SK-N-SH (cell line): Measurements from ENCODE around the gene FAM131B. TPM values are rescaled to one million over a fixed set of nuclear protein-coding genes. Genes with fewer than 3 reads are reported as not detected.

ENCODE experiments used
- CTCF ChIA-PET: fragments of 300-600, 350-600 bp; formaldehyde crosslinking; extraction: SDS; loops from one replicate; lab custom pipeline; 2021; lab: Yijun Ruan, JAX
- POLR2A ChIA-PET: fragments of 350-600 bp; sonication (Branson Sonifier 250); formaldehyde crosslinking; extraction: SDS; loops from one replicate; lab custom pipeline; 2020; ENCODE audit warnings: antibody characterized with exemption, inconsistent platforms; lab: Yijun Ruan, JAX
- DNase-seq: peaks from one replicate; pipeline ENCODE4 v3.0.0; 2012
- H2AFZ ChIP-seq: fragments of 200-600 bp; sonication (generic); 2 replicates; pipeline ENCODE4 v1.8.1; 2016; ENCODE audit warnings: antibody characterized with exemption, mild to moderate bottlenecking, low read depth
- H3F3A ChIP-seq: fragments of 200-600 bp; sonication (generic); replicated peaks from 2 replicates; pipeline ENCODE3; 2016; ENCODE audit warnings: antibody characterized with exemption, mild to moderate bottlenecking; ENCODE audit not compliant: insufficient read depth
- H3K27ac ChIP-seq, 2 experiments: fragments of 200-500 bp in 1 of 2; fragments of 200-600 bp in 1 of 2; sonication (Bioruptor generic) in 1 of 2; sonication (generic), shearing (Covaris generic) in 1 of 2; 2 replicates each; pipeline versions ENCODE4 v1.5.1 to v1.6.1; 2014 to 2016; ENCODE audit warnings: low read depth in 2 of 2, inconsistent platforms in 1 of 2, low read length in 1 of 2, mild to moderate bottlenecking in 1 of 2, mixed read lengths in 1 of 2
- H3K27me3 ChIP-seq: fragments of 200-600 bp; sonication (generic), shearing (Covaris generic); 2 replicates; pipeline ENCODE4 v1.6.1; 2016; ENCODE audit warnings: mixed run types; ENCODE audit not compliant: insufficient read depth
- H3K36me3 ChIP-seq, 2 experiments: fragments of 200-500 bp in 1 of 2; fragments of 200-600 bp in 1 of 2; sonication (Bioruptor generic) in 1 of 2; sonication (generic) in 1 of 2; replicated peaks in 1 of 2; 2 replicates each; pipeline versions ENCODE3 to v1.5.1; 2014 to 2016; ENCODE audit warnings: low read length in 1 of 2, mild to moderate bottlenecking in 1 of 2; ENCODE audit not compliant: insufficient read depth in 2 of 2, control insufficient read depth in 1 of 2
- H3K4me1 ChIP-seq, 2 experiments: fragments of 200-500 bp in 1 of 2; fragments of 200-600 bp in 1 of 2; sonication (Bioruptor generic) in 1 of 2; sonication (generic), shearing (Covaris generic) in 1 of 2; 2 replicates each; pipeline versions ENCODE4 v1.5.1 to v1.6.1; 2014 to 2016; ENCODE audit warnings: low read depth in 1 of 2, low read length in 1 of 2, mixed run types in 1 of 2; ENCODE audit not compliant: insufficient read depth in 2 of 2, control insufficient read depth in 1 of 2
- H3K4me2 ChIP-seq: fragments of 200-600 bp; sonication (generic), shearing (Covaris generic); 2 replicates; pipeline ENCODE4 v1.6.1; 2017; ENCODE audit warnings: mixed run types
- H3K4me3 ChIP-seq, 2 experiments: fragments of 200-500 bp in 1 of 2; fragments of 200-600 bp in 1 of 2; sonication (Bioruptor generic) in 1 of 2; sonication (generic), shearing (Covaris generic) in 1 of 2; 2 replicates each; pipeline versions ENCODE4 v1.5.1 to v1.8.1; 2014 to 2016; ENCODE audit warnings: low read depth in 2 of 2, inconsistent platforms in 1 of 2, low read length in 1 of 2, mild to moderate bottlenecking in 1 of 2, mixed read lengths in 1 of 2, moderate library complexity in 1 of 2
- H3K79me2 ChIP-seq: fragments of 200-600 bp; sonication (generic); 2 replicates; pipeline ENCODE4 v1.8.1; 2017; ENCODE audit warnings: mild to moderate bottlenecking; ENCODE audit not compliant: insufficient read depth
- H3K9ac ChIP-seq: fragments of 200-600 bp; sonication (generic); 2 replicates; pipeline ENCODE4 v1.6.1; 2017; ENCODE audit warnings: mixed run types
- H3K9me2 ChIP-seq: fragments of 200-600 bp; sonication (generic); 2 replicates; pipeline ENCODE4 v1.6.1; 2017; ENCODE audit warnings: mixed run types
- H3K9me3 ChIP-seq: fragments of 200-600 bp; sonication (generic); 2 replicates; pipeline ENCODE4 v1.6.1; 2017; ENCODE audit warnings: mixed run types, mild to moderate bottlenecking, moderate library complexity
- H4K20me1 ChIP-seq: fragments of 200-600 bp; sonication (generic); 2 replicates; pipeline ENCODE4 v1.6.1; 2017; ENCODE audit warnings: mild to moderate bottlenecking, mixed run types; ENCODE audit not compliant: insufficient read depth
- ELF1 ChIP-seq: IDR thresholded peaks from 2 replicates; pipeline ENCODE4 v1.4.0; 2012
- EP300 ChIP-seq, 2 experiments: IDR thresholded peaks; 2 replicates each; pipeline versions ENCODE4 v1.4.0 to v1.6.1; 2012; ENCODE audit warnings: borderline replicate concordance in 1 of 2, low read depth in 1 of 2, low read length in 1 of 2
- FOSL2 ChIP-seq: IDR thresholded peaks from 2 replicates; pipeline ENCODE4 v1.4.0; 2012; ENCODE audit warnings: low read depth, mild to moderate bottlenecking, moderate library complexity, borderline replicate concordance
- FOXJ3 ChIP-seq: sonication (generic); formaldehyde crosslinking; IDR thresholded peaks from 2 replicates; pipeline ENCODE4 v1.5.1; 2020; ENCODE audit warnings: mild to moderate bottlenecking, missing genetic modification reagents
- JUND ChIP-seq: IDR thresholded peaks from 2 replicates; pipeline ENCODE4 v1.4.0; 2012
- MEF2A ChIP-seq: IDR thresholded peaks from 2 replicates; pipeline ENCODE4 v1.4.0; 2012; ENCODE audit warnings: low read depth, borderline replicate concordance
- MXI1 ChIP-seq: IDR thresholded peaks from 2 replicates; pipeline ENCODE4 v1.6.1; 2012; ENCODE audit warnings: mild to moderate bottlenecking, low read depth, low read length, improper control_type of control experiment
- NFIC ChIP-seq: IDR thresholded peaks from 2 replicates; pipeline ENCODE4 v1.4.0; 2012; ENCODE audit warnings: borderline replicate concordance
- POLR2AphosphoS5 ChIP-seq: IDR thresholded peaks from 2 replicates; pipeline ENCODE4 v1.6.1; 2012; ENCODE audit warnings: low read depth, low read length
- RAD21 ChIP-seq: IDR thresholded peaks from 2 replicates; pipeline ENCODE4 v1.6.1; 2012; ENCODE audit warnings: mild to moderate bottlenecking, low read length
- RCOR1 ChIP-seq: fragments of 150-350 bp; IDR thresholded peaks from 2 replicates; pipeline ENCODE4 v1.6.1; 2017; ENCODE audit warnings: antibody characterized with exemption, low read length
- RFX5 ChIP-seq: IDR thresholded peaks from 2 replicates; pipeline ENCODE4 v1.6.1; 2012; ENCODE audit warnings: mild to moderate bottlenecking, improper control_type of control experiment, low read length
- SIN3A ChIP-seq: IDR thresholded peaks from 2 replicates; pipeline ENCODE4 v1.6.1; 2012; ENCODE audit warnings: low read depth, mild to moderate bottlenecking, low read length, moderate library complexity, borderline replicate concordance
- SMC3 ChIP-seq: IDR thresholded peaks from 2 replicates; pipeline ENCODE4 v1.6.1; 2012; ENCODE audit warnings: low read depth, low read length, improper control_type of control experiment
- TEAD4 ChIP-seq: IDR thresholded peaks from 2 replicates; pipeline ENCODE4 v1.4.0; 2012; ENCODE audit warnings: mild to moderate bottlenecking, borderline replicate concordance; ENCODE audit not compliant: insufficient read depth
- WGBS: methylation state at CpG from one replicate; pipeline ENCODE4 v1.1.6; 2017; ENCODE audit warnings: low lambda C conversion rate; 5-methylcytosine and 5-hydroxymethylcytosine counted together
- polyA plus RNA-seq, 3 experiments: library from polyadenylated mRNA; depleted of rRNA; stranded (reverse); fragments of >200 nt; gene quantifications; 2 replicates each; pipeline ENCODE4 v1.2.3, GENCODE V29; 2012
- TF ChIP-seq, protein P1 (sequence below): fragments of 150-350 bp; IDR thresholded peaks from 2 replicates; pipeline ENCODE4 v1.6.1; 2017; ENCODE audit warnings: antibody characterized with exemption, low read length, low read depth, borderline replicate concordance
- TF ChIP-seq, protein P2 (sequence below): fragments of 150-350 bp; IDR thresholded peaks from 2 replicates; pipeline ENCODE4 v1.6.1; 2016; ENCODE audit warnings: mild to moderate bottlenecking, low read depth, low read length
- TF ChIP-seq, protein P3 (sequence below): IDR thresholded peaks from 2 replicates; pipeline ENCODE4; 2012
- TF ChIP-seq, protein P4 (sequence below): IDR thresholded peaks from 2 replicates; pipeline ENCODE4 v1.4.0; 2012; ENCODE audit warnings: low read depth, borderline replicate concordance
- TF ChIP-seq, protein P5 (sequence below): IDR thresholded peaks from 2 replicates; pipeline ENCODE4 v1.4.0; 2012; ENCODE audit warnings: low read depth
- TF ChIP-seq, protein P6 (sequence below): IDR thresholded peaks from 2 replicates; pipeline ENCODE4 v1.4.0; 2012; ENCODE audit warnings: low read depth, borderline replicate concordance
- TF ChIP-seq, protein P7 (sequence below): fragments of 200-600 bp; sonication (generic); IDR thresholded peaks from 2 replicates; pipeline ENCODE4 v1.6.1; 2017; ENCODE audit warnings: antibody characterized with exemption, mild to moderate bottlenecking, moderate library complexity

FAM131B gene
- polyA plus RNA-seq, 1 of the 3 experiments (the other 2 are of a cell fraction), result 43.6 TPM

DNA sequence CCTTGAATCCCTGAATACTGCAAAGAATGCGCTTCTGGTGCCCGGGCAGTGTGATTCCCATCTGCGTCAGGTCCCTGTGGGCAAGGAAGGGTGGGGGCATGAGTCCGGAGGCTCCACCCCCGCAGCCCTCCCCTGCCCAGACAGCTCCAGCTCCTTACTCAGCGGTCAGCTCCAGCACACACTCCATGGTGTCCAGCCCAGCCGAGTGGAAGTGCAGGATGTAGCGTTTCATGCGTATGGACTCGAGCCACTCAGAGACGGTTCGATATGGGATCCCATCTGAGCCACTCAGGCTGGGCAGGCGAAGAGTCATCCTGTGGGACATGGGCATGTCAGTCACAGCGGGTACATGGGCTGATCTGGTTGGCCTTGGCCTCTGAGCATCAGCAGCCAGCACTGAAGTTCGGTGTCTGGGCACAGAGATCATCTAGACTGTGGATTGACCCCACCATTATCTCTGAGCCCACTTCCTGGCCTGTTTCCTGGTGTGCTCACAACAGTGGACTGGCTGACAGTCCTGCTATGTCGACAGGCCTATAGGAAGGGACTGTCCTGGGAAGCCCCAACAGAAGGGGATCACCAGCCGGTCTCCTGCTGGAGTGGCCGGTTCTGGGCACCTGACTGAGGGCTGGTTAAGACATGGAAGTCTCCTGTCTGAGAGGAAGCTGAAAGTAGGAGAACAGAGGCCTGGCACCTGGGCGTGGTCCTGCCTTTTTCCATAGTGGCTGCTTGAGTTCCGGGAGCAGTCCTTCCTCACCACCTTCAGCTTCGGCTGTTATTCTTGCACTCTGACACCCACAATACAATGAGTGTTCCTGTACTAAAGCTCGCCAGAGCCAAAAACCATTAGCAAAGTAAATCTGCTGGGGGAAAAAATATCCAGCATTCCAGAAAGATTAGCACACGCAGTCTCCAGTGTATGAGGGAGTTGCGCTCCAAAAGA is 29.2 kb upstream of the FAM131B start:
- no peak overlapping the region for H3K4me3 ChIP-seq
- H3K9ac ChIP-seq, result peak overlapping the region; percentile 7; the same call in 1 of the 2 replicates
- CTCF ChIA-PET, result interaction anchor here (1.6 to 8.3 kb wide), 4 partner anchors 10 to 151 kb away, joined by 3 to 43 read pairs (median 25); partner anchors contain the start of gene ZYX
- POLR2A ChIA-PET, result interaction anchor here (0.9 kb wide), 1 partner anchor 13 kb away, joined by 4 read pairs; no protein-coding TSS in a partner anchor
- H3K4me1 ChIP-seq, result peaks cover 10 to 38% of the 10 kb centered on the region in 2 experiments; a peak in 3 of 4 replicates
- H3K27ac ChIP-seq, result peak overlapping the region; percentile 61 to 75
- no peaks in the 10 kb centered on the region for H3K9me3 ChIP-seq
- peaks cover 51 to 54% of the 10 kb centered on the region in 2 experiments for H3K36me3 ChIP-seq
- H3K9me2 ChIP-seq, result no peaks in the 10 kb centered on the region
- peak overlapping the region; percentile 36; the same call in 1 of the 2 replicates for H3K4me2 ChIP-seq
- H3K27me3 ChIP-seq, result no peaks in the 10 kb centered on the region
- WGBS, result 84% methylated on average over 23 of the region's 24 CpGs
- H4K20me1 ChIP-seq, result peaks cover 63% of the 10 kb centered on the region
- peaks cover 26% of the 10 kb centered on the region for H3K79me2 ChIP-seq
- DNase-seq, result no peak
- H3F3A ChIP-seq, result peaks cover 75% of the 10 kb centered on the region
- no peak overlapping the region for H2AFZ ChIP-seq
- TF ChIP-seq MEF2A, result no peak
- TF ChIP-seq MXI1, result no peak
- TF ChIP-seq FOXJ3, result no peak
- TF ChIP-seq, protein P1, sequence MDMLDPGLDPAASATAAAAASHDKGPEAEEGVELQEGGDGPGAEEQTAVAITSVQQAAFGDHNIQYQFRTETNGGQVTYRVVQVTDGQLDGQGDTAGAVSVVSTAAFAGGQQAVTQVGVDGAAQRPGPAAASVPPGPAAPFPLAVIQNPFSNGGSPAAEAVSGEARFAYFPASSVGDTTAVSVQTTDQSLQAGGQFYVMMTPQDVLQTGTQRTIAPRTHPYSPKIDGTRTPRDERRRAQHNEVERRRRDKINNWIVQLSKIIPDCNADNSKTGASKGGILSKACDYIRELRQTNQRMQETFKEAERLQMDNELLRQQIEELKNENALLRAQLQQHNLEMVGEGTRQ, result no peak
- TF ChIP-seq, protein P2, sequence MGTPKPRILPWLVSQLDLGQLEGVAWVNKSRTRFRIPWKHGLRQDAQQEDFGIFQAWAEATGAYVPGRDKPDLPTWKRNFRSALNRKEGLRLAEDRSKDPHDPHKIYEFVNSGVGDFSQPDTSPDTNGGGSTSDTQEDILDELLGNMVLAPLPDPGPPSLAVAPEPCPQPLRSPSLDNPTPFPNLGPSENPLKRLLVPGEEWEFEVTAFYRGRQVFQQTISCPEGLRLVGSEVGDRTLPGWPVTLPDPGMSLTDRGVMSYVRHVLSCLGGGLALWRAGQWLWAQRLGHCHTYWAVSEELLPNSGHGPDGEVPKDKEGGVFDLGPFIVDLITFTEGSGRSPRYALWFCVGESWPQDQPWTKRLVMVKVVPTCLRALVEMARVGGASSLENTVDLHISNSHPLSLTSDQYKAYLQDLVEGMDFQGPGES, result no peak
- TF ChIP-seq, protein P3, sequence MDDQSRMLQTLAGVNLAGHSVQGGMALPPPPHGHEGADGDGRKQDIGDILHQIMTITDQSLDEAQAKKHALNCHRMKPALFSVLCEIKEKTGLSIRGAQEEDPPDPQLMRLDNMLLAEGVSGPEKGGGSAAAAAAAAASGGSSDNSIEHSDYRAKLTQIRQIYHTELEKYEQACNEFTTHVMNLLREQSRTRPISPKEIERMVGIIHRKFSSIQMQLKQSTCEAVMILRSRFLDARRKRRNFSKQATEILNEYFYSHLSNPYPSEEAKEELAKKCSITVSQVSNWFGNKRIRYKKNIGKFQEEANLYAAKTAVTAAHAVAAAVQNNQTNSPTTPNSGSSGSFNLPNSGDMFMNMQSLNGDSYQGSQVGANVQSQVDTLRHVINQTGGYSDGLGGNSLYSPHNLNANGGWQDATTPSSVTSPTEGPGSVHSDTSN, result no peak; the same call in 1 of the 2 replicates
- TF ChIP-seq ELF1, result no peak
- no peak for TF ChIP-seq FOSL2
- no peak for TF ChIP-seq RFX5
- peak; percentile 41; the same call in 1 of the 2 replicates for TF ChIP-seq NFIC
- TF ChIP-seq, protein P4, sequence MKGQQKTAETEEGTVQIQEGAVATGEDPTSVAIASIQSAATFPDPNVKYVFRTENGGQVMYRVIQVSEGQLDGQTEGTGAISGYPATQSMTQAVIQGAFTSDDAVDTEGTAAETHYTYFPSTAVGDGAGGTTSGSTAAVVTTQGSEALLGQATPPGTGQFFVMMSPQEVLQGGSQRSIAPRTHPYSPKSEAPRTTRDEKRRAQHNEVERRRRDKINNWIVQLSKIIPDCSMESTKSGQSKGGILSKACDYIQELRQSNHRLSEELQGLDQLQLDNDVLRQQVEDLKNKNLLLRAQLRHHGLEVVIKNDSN, result no peak
- TF ChIP-seq, protein P5, sequence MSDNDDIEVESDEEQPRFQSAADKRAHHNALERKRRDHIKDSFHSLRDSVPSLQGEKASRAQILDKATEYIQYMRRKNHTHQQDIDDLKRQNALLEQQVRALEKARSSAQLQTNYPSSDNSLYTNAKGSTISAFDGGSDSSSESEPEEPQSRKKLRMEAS, result 0 out of 2 replicates have a peak, but pooled peaks have one; percentile 37
- TF ChIP-seq SIN3A, result 0 out of 2 replicates have a peak, but pooled peaks have one; percentile 62
- 0 out of 4 replicates have a peak, but pooled peaks of 1 of the 2 experiments have one; percentile 12 for TF ChIP-seq EP300 (IDR thresholded peaks at IDR 0.05; ENCODE audit: borderline replicate concordance in 1 of 2, low read depth in 1 of 2, low read length in 1 of 2)
- 0 out of 2 replicates have a peak, but pooled peaks have one; percentile 28 for TF ChIP-seq TEAD4
- peak; percentile 71 for TF ChIP-seq POLR2AphosphoS5
- TF ChIP-seq RCOR1, result no peak
- TF ChIP-seq, protein P6, sequence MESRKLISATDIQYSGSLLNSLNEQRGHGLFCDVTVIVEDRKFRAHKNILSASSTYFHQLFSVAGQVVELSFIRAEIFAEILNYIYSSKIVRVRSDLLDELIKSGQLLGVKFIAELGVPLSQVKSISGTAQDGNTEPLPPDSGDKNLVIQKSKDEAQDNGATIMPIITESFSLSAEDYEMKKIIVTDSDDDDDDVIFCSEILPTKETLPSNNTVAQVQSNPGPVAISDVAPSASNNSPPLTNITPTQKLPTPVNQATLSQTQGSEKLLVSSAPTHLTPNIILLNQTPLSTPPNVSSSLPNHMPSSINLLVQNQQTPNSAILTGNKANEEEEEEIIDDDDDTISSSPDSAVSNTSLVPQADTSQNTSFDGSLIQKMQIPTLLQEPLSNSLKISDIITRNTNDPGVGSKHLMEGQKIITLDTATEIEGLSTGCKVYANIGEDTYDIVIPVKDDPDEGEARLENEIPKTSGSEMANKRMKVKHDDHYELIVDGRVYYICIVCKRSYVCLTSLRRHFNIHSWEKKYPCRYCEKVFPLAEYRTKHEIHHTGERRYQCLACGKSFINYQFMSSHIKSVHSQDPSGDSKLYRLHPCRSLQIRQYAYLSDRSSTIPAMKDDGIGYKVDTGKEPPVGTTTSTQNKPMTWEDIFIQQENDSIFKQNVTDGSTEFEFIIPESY, result no peak
- no peak for TF ChIP-seq RAD21
- TF ChIP-seq, protein P7, sequence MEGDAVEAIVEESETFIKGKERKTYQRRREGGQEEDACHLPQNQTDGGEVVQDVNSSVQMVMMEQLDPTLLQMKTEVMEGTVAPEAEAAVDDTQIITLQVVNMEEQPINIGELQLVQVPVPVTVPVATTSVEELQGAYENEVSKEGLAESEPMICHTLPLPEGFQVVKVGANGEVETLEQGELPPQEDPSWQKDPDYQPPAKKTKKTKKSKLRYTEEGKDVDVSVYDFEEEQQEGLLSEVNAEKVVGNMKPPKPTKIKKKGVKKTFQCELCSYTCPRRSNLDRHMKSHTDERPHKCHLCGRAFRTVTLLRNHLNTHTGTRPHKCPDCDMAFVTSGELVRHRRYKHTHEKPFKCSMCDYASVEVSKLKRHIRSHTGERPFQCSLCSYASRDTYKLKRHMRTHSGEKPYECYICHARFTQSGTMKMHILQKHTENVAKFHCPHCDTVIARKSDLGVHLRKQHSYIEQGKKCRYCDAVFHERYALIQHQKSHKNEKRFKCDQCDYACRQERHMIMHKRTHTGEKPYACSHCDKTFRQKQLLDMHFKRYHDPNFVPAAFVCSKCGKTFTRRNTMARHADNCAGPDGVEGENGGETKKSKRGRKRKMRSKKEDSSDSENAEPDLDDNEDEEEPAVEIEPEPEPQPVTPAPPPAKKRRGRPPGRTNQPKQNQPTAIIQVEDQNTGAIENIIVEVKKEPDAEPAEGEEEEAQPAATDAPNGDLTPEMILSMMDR, result no peak
- no peak for TF ChIP-seq SMC3
- TF ChIP-seq JUND, result 0 out of 2 replicates have a peak, but pooled peaks have one; percentile 36
